Measurements from ENCODE around the gene ALDH3A1. TPM values are rescaled to one million over a fixed set of nuclear protein-coding genes. Genes with fewer than 3 reads are reported as not detected.

ALDH3A1 gene
- total and polyA plus RNA-seq, 10 of the 15 experiments (the other 5 are each of a cell fraction or from before 2014, with no cell fraction given): 0.20 TPM; not detected in 9

DNA sequence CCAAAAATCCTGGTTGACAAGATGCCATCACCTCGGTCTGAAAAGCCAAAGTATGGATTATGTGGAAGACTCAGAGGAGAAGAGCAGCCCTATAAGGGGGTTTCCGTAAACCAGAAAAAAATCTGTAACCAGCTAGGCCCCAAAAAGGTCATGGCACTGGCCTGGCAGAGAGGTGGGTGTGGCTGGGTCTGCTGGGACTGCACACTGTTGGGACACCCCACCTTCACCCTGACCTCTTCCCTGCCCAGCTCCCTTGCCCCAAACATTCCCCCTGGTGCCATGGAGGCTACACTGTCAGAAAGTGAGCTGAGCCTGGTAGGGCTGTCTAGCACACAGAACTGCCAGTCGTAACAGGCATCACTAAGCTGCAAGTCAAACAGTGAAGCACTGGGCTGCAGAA is 38.3 kb downstream of the ALDH3A1 start:
- DNase-seq (ENCODE audit: low read depth, low spot score): no peak
- H3K9me3 ChIP-seq (replicated peaks; ENCODE audit: control insufficient read depth, insufficient read depth, low read length): no peaks in the 10 kb centered on the region
- intact Hi-C loops (cut with micrococcal nuclease; ENCODE audit: unreplicated experiment): no loop called here
- in situ Hi-C loops (cut with MboI): no loop called here
- ChIA-PET POLR2A (no interaction called here), SMC1A (ENCODE audit: uncharacterized antibody, unreplicated experiment) (no interaction called here), CTCF (interaction anchor here (0.9 kb wide), 2 partner anchors 8 to 63 kb away, joined by 3 to 4 read pairs; no protein-coding TSS in a partner anchor), RAD21 (ENCODE audit: unreplicated experiment) (interaction anchor here (0.5 kb wide), 1 partner anchor 313 kb away, joined by 3 read pairs; no protein-coding TSS in a partner anchor)
- H3K79me2 ChIP-seq (ENCODE audit: control insufficient read depth, insufficient read depth, low read length): no peaks in the 10 kb centered on the region
- TF ChIP-seq NR2F1 (conservative IDR thresholded peaks at IDR 0.05): 0 out of 2 replicates have a peak, but pooled peaks have one; percentile 15
- no peak for TF ChIP-seq ETV6 (conservative IDR thresholded peaks at IDR 0.05 in 1 of 2, IDR thresholded peaks at IDR 0.05 in 1 of 2; ENCODE audit: borderline replicate concordance in 1 of 2, low read depth in 1 of 2)
- no peak for TF ChIP-seq NR2C2 (IDR thresholded peaks at IDR 0.05; ENCODE audit: borderline replicate concordance, control insufficient read depth, insufficient read length, low read depth)
- TF ChIP-seq SIN3A (IDR thresholded peaks at IDR 0.05; ENCODE audit: low read depth, low read length): no peak
- no peaks in the 10 kb centered on the region for H3K4me1 ChIP-seq (ENCODE audit: control insufficient read depth, insufficient read depth, low read length)
- H4K20me1 ChIP-seq (ENCODE audit: control insufficient read depth, insufficient read depth): no peaks in the 10 kb centered on the region
- H3K4me3 ChIP-seq: no peak overlapping the region
- no peak overlapping the region for H3K4me2 ChIP-seq (ENCODE audit: control insufficient read depth, insufficient read depth)
- no peak for FAIRE-seq
- no peak overlapping the region for H3K27ac ChIP-seq (ENCODE audit: control insufficient read depth, insufficient read depth)
- no peaks in the 10 kb centered on the region for H3K36me3 ChIP-seq (ENCODE audit: control insufficient read depth in 2 of 2, insufficient read depth in 2 of 2, low read length in 1 of 2)
- H3K9ac ChIP-seq (ENCODE audit: control insufficient read depth, insufficient read depth, low read length): no peak overlapping the region
- 67% methylated on average over 3 of the region's 3 CpGs for WGBS (ENCODE audit: insufficient coverage, insufficient replicate concordance, low lambda C conversion rate, missing lambda C conversion rate)
- no peak for ATAC-seq
- no peaks in the 10 kb centered on the region for H3K27me3 ChIP-seq (replicated peaks in 1 of 2; ENCODE audit: control insufficient read depth in 2 of 2, insufficient read depth in 2 of 2, low read length in 1 of 2)
- BruUV-seq (replicated peaks): no TSS peak
- H2AFZ ChIP-seq (ENCODE audit: control insufficient read depth, low read depth, low read length): no peak overlapping the region

DNA sequence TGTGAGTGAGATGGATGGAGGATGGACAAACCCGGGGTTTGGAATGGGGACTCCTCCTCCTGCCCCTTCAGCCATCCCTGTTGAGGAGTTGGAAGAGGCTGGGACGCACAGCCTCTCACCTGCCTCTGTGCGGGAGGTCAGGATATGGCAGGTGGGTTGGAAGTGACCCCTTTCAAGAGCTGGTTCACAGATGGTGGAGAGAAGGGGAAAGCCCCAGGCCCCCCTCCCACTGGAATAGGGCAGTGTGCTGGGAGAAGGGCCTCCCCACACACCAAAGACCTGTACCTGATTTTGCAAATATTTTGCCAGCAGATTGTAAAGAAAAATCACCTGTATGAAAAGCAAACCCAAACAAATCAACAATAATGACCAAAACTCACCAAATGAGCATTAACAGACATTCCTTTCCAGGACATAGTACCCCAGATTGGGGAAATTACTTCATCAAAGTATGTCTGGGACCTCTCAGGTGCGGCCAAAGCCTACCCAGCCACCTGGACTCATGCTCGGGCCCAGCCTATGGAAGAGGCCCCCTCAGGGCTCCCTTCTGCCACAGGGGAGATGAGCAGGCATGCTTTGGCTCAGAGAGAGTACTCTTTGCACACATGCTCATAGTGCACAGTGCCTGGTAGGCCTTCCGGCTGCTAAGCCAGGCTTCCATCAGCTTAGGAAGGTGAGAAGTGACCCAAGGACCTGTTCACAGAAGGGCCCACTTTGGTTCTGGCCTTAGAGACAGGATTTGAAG is 39.5 kb downstream of the ALDH3A1 start:
- Histone ChIP-seq H3K27me3 (replicated peaks in 1 of 2; ENCODE audit: control insufficient read depth in 2 of 2, insufficient read depth in 2 of 2, low read length in 1 of 2) (no peaks in the 10 kb centered on the region), H3K27ac (ENCODE audit: control insufficient read depth, insufficient read depth) (no peak overlapping the region), H3K79me2 (ENCODE audit: control insufficient read depth, insufficient read depth, low read length) (no peaks in the 10 kb centered on the region), H2AFZ (ENCODE audit: control insufficient read depth, low read depth, low read length) (no peak overlapping the region), H4K20me1 (ENCODE audit: control insufficient read depth, insufficient read depth) (no peaks in the 10 kb centered on the region), H3K4me1 (ENCODE audit: control insufficient read depth, insufficient read depth, low read length) (no peaks in the 10 kb centered on the region), H3K9me3 (replicated peaks; ENCODE audit: control insufficient read depth, insufficient read depth, low read length) (no peaks in the 10 kb centered on the region), H3K4me3 (no peak overlapping the region), H3K4me2 (ENCODE audit: control insufficient read depth, insufficient read depth) (no peak overlapping the region), H3K9ac (ENCODE audit: control insufficient read depth, insufficient read depth, low read length) (no peak overlapping the region), H3K36me3 (ENCODE audit: control insufficient read depth in 2 of 2, insufficient read depth in 2 of 2, low read length in 1 of 2) (no peaks in the 10 kb centered on the region)
- DNase-seq (ENCODE audit: low read depth, low spot score): no peak
- RAD21 ChIA-PET (ENCODE audit: unreplicated experiment): no interaction called here
- no TSS peak for BruUV-seq (replicated peaks)
- intact Hi-C loops (cut with micrococcal nuclease; ENCODE audit: unreplicated experiment): no loop called here
- WGBS (ENCODE audit: insufficient coverage, insufficient replicate concordance, low lambda C conversion rate, missing lambda C conversion rate): 42% methylated on average over 6 of the region's 6 CpGs
- TF ChIP-seq, protein P1, sequence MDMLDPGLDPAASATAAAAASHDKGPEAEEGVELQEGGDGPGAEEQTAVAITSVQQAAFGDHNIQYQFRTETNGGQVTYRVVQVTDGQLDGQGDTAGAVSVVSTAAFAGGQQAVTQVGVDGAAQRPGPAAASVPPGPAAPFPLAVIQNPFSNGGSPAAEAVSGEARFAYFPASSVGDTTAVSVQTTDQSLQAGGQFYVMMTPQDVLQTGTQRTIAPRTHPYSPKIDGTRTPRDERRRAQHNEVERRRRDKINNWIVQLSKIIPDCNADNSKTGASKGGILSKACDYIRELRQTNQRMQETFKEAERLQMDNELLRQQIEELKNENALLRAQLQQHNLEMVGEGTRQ (IDR thresholded peaks at IDR 0.05; ENCODE audit: borderline replicate concordance, low read depth, low read length): no peak
- TF ChIP-seq TCF7 (IDR thresholded peaks at IDR 0.05; ENCODE audit: borderline replicate concordance) (no peak), BACH1 (IDR thresholded peaks at IDR 0.05; ENCODE audit: borderline replicate concordance) (no peak)
- TF ChIP-seq, protein P2, sequence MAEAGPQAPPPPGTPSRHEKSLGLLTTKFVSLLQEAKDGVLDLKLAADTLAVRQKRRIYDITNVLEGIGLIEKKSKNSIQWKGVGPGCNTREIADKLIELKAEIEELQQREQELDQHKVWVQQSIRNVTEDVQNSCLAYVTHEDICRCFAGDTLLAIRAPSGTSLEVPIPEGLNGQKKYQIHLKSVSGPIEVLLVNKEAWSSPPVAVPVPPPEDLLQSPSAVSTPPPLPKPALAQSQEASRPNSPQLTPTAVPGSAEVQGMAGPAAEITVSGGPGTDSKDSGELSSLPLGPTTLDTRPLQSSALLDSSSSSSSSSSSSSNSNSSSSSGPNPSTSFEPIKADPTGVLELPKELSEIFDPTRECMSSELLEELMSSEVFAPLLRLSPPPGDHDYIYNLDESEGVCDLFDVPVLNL (IDR thresholded peaks at IDR 0.05; ENCODE audit: low read depth, low read length): no peak
- POLR2A ChIA-PET: no interaction called here
- no peak for FAIRE-seq
- no peak for ATAC-seq
- CTCF ChIA-PET: no interaction called here
- in situ Hi-C loops (cut with MboI): no loop called here
- SMC1A ChIA-PET (ENCODE audit: uncharacterized antibody, unreplicated experiment): no interaction called here

Measured in GM12878 (cell line).